ENCODE measurements around the gene EEF2K. TPM values are rescaled to one million over a fixed set of nuclear protein-coding genes. Genes with fewer than 3 reads are reported as not detected.

Gene EEF2K
- total and polyA plus RNA-seq, 2 donors: 26.6 to 37.2 TPM

DNA sequence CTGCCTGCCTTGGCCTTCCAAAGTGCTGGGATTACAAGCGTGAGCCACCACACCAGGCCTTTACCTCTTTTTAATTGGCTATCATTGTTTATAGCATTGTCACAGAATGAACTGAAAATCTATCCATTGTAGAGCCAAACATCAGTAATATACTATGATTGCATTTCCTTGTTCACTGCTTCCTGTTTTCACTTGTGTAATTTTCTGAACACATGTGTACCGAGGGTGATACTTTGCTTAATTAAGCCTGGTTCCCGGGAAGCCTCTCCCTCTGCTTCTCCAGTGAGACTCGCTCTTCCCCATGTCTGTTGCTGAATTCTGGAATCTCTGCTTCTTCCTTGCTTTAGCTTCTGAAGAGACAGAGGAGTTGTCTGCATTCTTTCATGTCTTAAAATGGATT lies 124.2 kb downstream of the EEF2K start:
- no peak for DNase-seq (ENCODE audit: extremely low spot score)
- Histone ChIP-seq H3K4me1 (ENCODE audit: insufficient read depth) (no peaks in the 10 kb centered on the region), H3K36me3 (ENCODE audit: insufficient read depth) (peaks cover 5% of the 10 kb centered on the region), H3K4me3 (ENCODE audit: low read depth, low read length) (no peak overlapping the region), H3K27ac (ENCODE audit: low read depth) (no peak overlapping the region)
- 43% methylated on average over 4 of the region's 4 CpGs for WGBS

DNA sequence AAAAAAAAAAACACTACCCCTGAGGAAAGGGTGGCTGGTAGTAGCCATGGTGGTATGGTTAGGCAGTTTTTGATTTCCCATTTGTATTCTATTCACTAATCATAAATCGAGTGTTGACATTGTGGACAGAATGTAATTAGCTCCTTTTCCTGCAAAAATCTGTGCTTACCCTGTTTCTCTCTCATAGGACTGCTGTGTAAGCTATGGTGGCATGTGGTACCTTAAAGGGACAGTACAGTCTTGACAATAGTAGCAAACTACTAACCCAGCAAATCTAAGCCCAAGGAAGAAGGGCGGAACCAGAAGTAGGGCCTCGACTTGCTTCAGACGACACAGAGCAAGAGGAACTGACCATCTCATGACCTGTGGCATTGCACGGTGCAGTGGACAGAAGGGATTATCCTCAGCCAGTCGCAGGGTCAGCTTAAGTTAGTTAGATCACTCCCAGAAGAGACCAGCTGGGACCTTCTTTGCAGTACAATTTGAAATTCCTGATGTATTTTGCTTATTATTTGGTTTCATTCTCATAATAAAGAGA lies 127.4 kb downstream of the EEF2K start:
- H3K4me3 ChIP-seq (ENCODE audit: low read depth, low read length): no peak overlapping the region
- peaks cover 5% of the 10 kb centered on the region for H3K36me3 ChIP-seq (ENCODE audit: insufficient read depth)
- no peaks in the 10 kb centered on the region for H3K4me1 ChIP-seq (ENCODE audit: insufficient read depth)
- 72% methylated on average over 6 of the region's 6 CpGs for WGBS
- no peak overlapping the region for H3K27ac ChIP-seq (ENCODE audit: low read depth)
- no peak for DNase-seq (ENCODE audit: extremely low spot score)

- H3K27ac ChIP-seq (ENCODE audit: low read depth): no peak overlapping the region
- no peak for DNase-seq (ENCODE audit: extremely low spot score)
- 96% methylated on average over 3 of the region's 3 CpGs for WGBS
- no peaks in the 10 kb centered on the region for H3K4me1 ChIP-seq (ENCODE audit: insufficient read depth)
- peaks cover 5% of the 10 kb centered on the region for H3K36me3 ChIP-seq (ENCODE audit: insufficient read depth)
- no peak overlapping the region for H3K4me3 ChIP-seq (ENCODE audit: low read depth, low read length)
Observed at GRCh38 chr16:22335668-22336246, 129.7 kb downstream of the EEF2K start.

GRCh38 chr16:22336581-22336980 lies 130.5 kb downstream of the EEF2K start:
- no peak overlapping the region for H3K4me3 ChIP-seq (ENCODE audit: low read depth, low read length)
- H3K36me3 ChIP-seq (ENCODE audit: insufficient read depth): peaks cover 5% of the 10 kb centered on the region
- H3K27ac ChIP-seq (ENCODE audit: low read depth): no peak overlapping the region
- no peak for DNase-seq (ENCODE audit: extremely low spot score)
- H3K4me1 ChIP-seq (ENCODE audit: insufficient read depth): no peaks in the 10 kb centered on the region

DNA sequence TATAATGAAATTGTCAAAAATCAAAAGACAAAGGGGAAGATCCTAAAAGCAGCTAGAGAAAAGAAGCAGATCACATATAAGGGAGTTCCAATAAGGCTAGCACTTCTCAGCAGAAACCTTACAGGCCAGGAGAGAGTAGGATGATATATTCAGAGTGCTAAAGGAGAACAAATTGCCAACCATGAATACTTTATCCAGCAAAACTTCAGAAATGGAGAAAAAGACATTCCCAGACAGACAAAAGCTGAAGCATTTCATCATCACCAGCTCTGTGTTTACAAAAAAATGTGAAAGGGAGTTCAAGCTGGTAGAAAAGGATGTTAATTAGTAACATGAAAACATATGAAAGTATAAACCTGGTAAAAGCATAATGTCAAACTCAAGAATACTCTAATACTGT lies 131.0 kb downstream of the EEF2K start:
- DNase-seq (ENCODE audit: extremely low spot score): no peak
- H3K36me3 ChIP-seq (ENCODE audit: insufficient read depth): peaks cover 3% of the 10 kb centered on the region
- H3K27ac ChIP-seq (ENCODE audit: low read depth): no peak overlapping the region
- no peak overlapping the region for H3K4me3 ChIP-seq (ENCODE audit: low read depth, low read length)
- H3K4me1 ChIP-seq (ENCODE audit: insufficient read depth): no peaks in the 10 kb centered on the region

DNA sequence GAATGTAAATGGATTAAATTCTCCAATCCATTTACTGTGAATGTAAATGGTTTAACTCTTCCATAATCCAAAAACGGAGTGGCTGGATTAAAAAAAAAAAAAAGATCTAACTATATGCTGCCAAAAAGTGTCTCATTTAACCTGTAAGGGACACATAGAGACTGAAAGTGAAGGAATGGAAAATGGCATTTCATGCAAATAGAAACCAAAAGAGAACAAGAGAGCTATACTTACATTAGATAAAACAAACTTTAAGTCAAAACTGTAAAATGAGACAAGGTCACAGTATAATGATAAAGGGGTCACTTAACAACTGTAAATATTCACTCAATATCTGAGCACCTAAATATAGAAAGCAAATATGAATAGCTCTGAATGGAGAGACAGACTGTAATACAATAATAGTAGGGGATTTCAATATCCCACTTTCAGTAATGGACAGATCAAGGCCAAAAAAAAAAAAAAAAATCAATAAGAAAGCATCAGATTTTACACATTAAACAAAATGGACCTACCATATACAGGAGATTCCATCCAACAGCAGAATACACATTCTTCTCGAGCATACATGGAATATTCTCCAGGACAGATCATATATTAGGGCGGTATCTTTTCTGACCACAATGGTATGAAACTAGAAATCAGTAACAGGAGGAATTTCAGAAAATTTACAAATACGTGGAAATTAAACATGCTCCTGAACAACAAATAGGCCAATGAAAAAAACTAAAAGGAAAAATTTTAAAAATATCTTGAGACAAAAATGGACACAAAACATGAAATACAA lies 132.0 kb downstream of the EEF2K start:
- Histone ChIP-seq H3K27ac (ENCODE audit: low read depth) (no peak overlapping the region), H3K4me1 (ENCODE audit: insufficient read depth) (no peaks in the 10 kb centered on the region), H3K36me3 (ENCODE audit: insufficient read depth) (no peaks in the 10 kb centered on the region), H3K4me3 (ENCODE audit: low read depth, low read length) (no peak overlapping the region)
- WGBS: 94% methylated on average over 4 of the region's 4 CpGs
- DNase-seq (ENCODE audit: extremely low spot score): no peak

Other genes with a start within 250 kb of the EEF2K start
- not detected for gene PDZD9, start 205.2 kb upstream of the EEF2K start, total RNA-seq
- gene PDZD9, start 205.2 kb upstream of the EEF2K start, polyA plus RNA-seq: 0.08 TPM
- gene MOSMO, start 198.2 kb upstream of the EEF2K start, total RNA-seq: 33.2 TPM
- 15.2 TPM for gene MOSMO, start 198.2 kb upstream of the EEF2K start, polyA plus RNA-seq
- gene VWA3A, start 113.7 kb upstream of the EEF2K start, total RNA-seq: 0.11 TPM
- 0.05 TPM for gene VWA3A, start 113.7 kb upstream of the EEF2K start, polyA plus RNA-seq
- not detected for gene SDR42E2, start 43.8 kb upstream of the EEF2K start, total RNA-seq
- not detected for gene SDR42E2, start 43.8 kb upstream of the EEF2K start, polyA plus RNA-seq
- gene POLR3E, start 91.1 kb downstream of the EEF2K start, total RNA-seq: 31.9 TPM
- gene POLR3E, start 91.1 kb downstream of the EEF2K start, polyA plus RNA-seq: 26.2 TPM
- 48.6 TPM for gene CDR2, start 168.3 kb downstream of the EEF2K start, total RNA-seq
- gene CDR2, start 168.3 kb downstream of the EEF2K start, polyA plus RNA-seq: 22.9 TPM

Measured in urinary bladder (tissue), 4 donors.